NCI-H146 treated with DMSO at 0.1 percent for 48 hours (cell line): ENCODE measurements around the gene LRRC55.

Experiments used
- DNase-seq: peaks from one replicate; lab custom pipeline; 2025; ENCODE audit not compliant: unreplicated experiment; lab: John Stamatoyannopoulos, UW

The LRRC55 gene

GRCh38 chr11:57233702-57234101, 51.9 kb downstream of the LRRC55 start:
- no peak for DNase-seq

DNA sequence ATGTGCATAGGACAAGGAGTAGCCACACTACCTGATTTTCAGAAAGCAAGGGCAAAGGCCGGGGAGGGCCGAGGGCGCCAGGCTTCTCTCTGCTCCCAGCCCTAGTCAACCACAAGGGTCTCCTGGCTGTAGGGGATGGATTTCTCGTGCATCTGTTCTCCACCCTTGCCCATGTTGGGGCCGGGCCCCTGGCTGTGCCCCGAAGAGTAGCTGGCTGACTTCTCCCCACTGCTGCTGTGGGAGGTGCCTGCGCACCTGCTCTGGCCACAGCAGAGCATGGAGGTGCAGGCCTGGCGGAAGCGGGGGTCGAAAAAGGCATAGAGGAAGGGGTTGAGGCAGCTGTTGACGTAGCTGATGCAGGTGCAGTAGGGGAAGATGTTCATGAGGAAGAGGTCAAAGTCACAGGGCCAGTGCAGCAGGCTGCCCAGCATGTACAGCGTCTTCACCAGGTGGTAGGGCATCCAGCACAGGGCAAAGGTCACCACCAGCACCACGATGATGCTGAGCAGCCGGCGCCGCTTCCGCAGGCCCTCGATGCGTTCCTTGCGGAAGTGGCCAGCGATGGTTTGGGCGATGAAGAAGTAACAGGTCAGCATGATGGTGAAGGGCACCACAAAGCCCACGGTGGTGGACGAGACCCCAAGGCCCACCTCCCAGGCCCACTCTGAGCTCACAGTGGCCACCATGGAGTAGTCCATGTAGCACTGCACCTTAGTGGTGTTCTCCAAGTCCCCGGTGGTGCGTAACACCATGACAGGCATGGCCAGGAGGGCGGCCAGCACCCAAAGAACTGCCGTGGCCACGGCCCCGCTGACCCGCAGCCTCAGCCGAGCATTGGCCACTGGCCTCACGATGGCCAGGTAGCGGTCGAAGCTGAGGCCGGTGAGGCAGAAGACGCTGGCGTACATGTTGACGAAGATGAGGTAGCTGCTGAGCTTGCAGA, 54.3 kb downstream of the LRRC55 start:
- DNase-seq, result no peak

DNA sequence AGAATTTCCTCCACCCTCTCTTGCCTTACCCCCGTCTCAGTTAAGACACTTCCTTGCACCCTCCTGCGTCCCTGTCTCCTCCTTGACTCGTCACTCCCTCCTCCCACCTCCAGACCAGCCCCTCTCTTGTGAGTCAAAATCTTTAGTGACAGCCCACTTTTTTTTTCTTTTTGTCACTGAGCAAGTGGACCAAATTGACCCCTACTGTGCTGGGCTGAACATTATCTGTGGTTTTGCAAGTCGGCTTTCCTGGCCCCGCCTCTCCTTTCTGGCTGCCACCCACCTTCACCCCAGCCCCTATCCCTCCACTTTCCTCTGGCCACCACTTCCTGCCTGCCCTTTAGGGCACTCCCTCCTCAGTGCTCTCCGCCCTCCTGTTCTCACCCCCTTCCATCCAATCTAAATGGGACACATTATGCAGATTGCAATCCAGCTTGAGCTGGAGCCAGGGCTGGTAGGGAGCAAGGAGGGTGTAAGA, 55.5 kb downstream of the LRRC55 start, which contains the start of gene APLNR:
Gene APLNR, minus strand, starts transcription at position 47 of the 478 bp plus-strand sequence. CDS start 246 bp downstream, outside the sequence.
- no peak for DNase-seq

- no peak for DNase-seq
Observed at GRCh38 chr11:57239348-57239747, 57.6 kb downstream of the LRRC55 start.

DNA sequence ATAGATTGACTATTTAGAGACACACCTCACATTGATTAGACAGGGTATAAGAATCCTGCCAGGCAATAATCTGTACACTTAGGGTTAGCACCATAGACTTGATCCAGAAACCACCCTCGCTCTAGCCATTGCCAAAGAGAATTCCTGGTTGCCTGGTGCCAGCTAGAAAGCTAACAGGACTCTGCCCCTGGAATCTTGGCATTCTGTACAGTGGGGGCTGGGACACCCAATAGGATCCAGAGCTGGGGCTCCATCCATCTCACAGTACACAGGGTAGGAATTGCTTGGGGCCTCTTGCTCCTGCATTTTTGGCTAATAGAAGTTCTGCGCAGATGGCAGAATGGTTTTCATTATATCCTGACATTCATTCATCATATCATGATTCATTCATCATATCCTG, 58.3 kb downstream of the LRRC55 start:
- DNase-seq, result no peak

DNA sequence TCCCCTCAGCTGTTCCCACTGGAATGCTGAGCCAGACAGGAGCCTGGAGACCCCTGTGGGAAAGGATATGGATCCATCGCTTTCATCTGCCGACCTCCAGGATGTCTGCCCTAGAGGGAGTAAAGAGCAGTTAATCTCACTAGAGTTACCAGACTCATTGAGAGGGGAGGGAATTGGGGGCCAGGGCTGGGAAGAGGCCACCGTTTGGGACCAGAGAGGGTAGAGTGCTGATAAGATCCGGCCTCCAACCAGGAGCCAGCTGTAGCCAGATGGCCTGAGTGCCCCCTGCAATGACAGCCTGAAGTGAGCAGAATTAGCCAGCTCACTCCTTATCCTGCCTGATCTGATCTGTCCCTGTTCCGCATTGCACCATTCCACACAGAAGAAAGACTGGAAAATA, 59.0 kb downstream of the LRRC55 start:
- no peak for DNase-seq
